ENCODE data around the gene CCDC201.
"Not testable (repeated sequence)": the region's sequence is repeated elsewhere in the genome, so short reads cannot be mapped to it uniquely, and the experiment has no call there.

CCDC201 gene

DNA sequence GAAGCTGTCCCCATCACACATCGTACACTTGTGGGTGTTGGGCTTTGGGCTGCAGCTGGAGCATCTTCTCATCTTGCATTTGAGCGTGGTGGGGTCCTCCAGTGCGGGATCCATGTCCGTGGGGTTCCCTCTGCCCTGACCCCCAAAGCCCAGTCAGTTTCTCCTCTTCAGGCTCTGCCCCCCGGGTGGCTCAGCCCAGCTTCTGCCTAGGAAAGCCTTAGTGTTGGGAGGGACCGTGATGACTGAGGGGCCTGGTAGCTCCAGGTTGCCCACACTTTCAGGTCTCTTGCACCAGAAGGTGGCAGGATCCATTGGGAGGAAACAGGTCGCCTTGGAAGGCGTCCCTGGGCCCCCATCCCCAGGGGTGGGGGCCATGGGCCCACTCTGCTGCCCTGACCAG lies 55.9 kb downstream of the CCDC201 start:
- DNase-seq (ENCODE audit: low read depth): not testable (repeated sequence)

DNA sequence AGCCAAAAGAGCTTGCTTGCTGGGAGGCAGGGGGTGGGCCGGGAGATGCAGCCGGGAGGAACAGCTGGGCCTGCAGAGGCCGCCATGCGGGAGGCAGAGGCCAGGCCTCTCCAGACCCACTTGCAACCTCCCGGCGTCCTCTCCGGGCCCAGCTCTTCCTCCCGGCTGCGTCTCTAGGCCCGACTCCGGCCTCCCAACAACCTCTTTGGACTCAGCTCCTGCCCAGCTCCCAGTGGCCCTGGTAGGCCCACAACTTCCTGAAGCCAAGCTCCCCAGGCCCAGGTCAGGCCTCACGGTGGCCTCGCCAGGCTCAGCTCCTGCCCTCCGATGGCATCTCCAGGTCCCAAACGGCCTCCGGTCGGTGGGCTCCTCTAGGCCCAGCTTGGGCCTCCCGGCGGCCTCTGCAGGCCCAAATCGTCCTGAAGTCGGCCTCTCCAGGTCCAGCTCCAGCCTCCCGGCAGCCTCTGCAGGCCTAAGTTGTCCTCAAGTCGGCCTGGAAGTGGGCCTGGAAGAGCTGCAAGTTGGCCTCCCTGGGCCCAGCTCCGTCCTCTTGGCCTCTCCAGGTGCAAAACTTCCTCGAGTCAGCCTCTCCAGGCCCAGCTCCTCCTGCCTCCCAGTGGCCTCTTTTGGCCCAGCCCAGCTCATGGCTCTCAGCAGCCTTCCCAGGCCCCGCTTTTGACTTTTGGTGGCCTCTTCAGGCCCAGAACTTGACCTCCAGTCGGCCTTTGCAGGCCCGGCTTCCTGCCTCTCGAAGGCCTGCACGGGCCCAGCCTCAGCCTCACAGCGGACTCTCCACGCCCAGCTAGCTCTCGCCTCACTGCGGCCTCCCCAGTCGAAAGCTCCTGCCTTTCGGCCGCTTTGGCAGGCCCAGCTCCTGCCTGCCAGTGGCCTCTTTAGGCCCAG lies 58.4 kb downstream of the CCDC201 start:
- not testable (repeated sequence) for DNase-seq (ENCODE audit: low read depth)

DNA sequence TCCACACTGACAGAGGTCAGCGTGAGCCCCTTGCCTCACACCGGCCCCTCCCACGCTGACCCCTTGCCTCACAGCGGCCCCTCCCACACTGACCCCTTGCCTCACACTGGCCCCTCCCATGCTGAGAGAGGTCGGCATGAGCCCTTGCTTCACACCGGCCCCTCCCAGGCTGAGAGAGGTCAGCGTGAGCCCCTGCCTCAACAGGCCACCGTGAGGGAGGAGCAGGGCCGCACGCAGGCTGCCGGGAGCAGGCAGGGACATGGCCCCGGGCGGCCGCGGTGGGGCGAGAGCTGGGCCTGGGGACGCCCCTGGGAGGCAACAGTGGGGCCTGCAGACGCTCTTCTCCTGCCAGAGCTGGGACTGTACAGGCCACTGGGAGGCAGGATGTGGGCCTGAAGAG lies 59.1 kb downstream of the CCDC201 start:
- not testable (repeated sequence) for DNase-seq (ENCODE audit: low read depth)

DNA sequence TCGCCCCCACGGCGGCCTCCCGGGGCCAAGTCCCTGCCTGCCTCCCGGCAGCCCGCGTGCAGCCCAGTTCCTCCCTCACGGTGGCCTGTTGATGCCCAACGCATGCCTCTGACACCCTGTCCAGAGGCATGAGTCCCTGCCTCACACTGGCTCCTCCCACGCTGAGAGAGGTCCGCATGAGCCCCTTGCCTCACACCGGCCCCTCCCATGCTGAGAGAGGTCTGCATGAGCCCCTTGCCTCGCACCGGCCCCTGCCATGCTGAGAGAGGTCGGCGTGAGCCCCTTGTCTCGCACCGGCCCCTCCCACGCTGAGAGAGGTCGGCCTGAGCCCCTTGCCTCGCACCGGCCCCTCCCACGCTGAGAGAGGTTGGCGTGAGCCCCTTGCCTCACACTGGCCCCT lies 59.9 kb downstream of the CCDC201 start:
- DNase-seq (ENCODE audit: low read depth): no peak

DNA sequence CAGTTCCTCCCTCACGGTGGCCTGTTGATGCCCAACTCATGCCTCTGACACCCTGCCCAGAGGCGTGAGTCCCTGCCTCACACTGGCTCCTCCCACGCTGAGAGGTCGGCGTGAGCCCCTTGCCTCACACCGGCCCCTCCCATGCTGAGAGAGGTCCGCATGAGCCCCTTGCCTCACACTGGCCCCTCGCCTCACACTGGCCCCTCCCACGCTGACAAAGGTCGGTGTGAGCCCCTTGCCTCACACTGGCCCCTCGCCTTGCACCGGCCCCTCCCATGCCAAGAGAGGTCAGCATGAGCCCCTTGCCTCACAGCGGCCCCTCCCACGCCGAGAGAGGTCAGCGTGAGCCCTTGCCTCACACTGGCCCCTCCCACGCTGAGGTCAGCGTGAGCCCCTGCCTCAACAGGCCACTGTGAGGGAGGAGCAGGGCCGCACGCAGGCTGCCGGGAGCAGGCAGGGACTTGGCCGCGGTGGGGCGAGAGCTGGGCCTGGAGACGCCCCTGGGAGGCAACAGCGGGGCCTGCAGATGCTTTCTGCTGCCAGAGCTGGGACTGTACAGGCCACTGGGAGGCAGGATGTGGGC lies 61.1 kb downstream of the CCDC201 start:
- not testable (repeated sequence) for DNase-seq (ENCODE audit: low read depth)

DNA sequence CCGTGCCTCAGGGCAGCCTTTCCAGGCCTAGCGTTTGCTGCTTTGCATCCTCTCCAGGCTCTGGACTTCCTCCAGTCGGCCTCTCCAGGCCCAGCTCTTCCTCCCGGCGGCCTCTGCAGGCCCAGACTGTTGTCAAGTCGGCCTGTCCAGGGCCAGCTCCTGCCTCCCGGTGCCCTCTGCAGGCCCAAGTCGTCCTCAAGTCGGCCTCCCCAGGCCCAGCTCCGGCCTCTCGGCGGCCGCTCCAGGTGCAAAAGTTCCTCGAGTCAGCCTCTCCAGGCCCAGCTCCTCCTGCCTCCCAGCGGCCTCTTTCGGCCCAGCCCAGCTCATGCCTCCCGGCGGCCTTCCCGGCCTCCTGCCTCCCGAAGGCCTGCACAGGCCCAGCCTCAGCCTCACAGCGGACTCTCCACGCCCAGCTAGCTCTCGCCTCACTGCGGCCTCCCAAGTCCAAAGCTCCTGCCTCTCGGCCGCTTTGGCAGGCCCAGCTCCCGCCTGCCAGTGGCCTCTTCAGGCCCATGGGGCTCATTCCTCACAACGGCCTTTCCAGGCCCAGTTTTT lies 62.4 kb downstream of the CCDC201 start:
- DNase-seq (ENCODE audit: low read depth): not testable (repeated sequence)
